Measurements from ENCODE around the gene MRPS6.

DNA sequence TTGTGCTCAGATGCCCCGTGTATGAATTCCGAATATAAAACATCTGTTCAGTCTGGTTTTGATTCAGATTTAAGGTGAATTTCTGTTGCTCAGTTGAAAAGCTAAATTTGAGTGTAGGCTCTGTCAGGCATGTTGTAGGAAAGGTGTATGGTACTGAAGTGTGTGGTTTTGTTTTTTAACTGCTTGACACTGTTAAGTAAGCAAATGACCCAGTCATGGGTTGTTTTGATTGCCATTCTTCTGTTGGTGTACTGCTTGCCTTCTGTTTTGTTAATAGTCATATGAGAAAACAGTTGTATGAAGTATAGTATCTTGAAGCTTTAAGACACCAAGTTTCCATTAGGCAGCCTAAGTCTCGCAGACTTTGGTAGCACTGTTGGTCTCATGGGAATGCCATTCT lies 10.0 kb downstream of the MRPS6 start:
- TF ChIP-seq POLR2AphosphoS5 (IDR thresholded peaks at IDR 0.05) (no peak), CTCF (IDR thresholded peaks at IDR 0.05) (no peak), POLR2A (IDR thresholded peaks at IDR 0.05) (no peak), EP300 (IDR thresholded peaks at IDR 0.05) (no peak)
